Glutamatergic neuron (in vitro differentiated cells): ENCODE measurements around the gene LGMN. TPM values are rescaled to one million over a fixed set of nuclear protein-coding genes. Genes with fewer than 3 reads are reported as not detected.
"Not testable (repeated sequence)": the region's sequence is repeated elsewhere in the genome, so short reads cannot be mapped to it uniquely, and the experiment has no call there.

ENCODE experiments used
- DNase-seq: peaks from one replicate; pipeline ENCODE4 v3.0.0; 2022
- H3K27ac Mint-ChIP-seq: one replicate; pipeline ENCODE4 v1.8.0; 2020; ENCODE audit warnings: mild to moderate bottlenecking, mixed read lengths, inconsistent platforms; ENCODE audit not compliant: unreplicated experiment
- H3K27me3 Mint-ChIP-seq: one replicate; pipeline ENCODE4 v1.8.0; 2020; ENCODE audit warnings: mild to moderate bottlenecking, moderate library complexity, mixed read lengths, inconsistent platforms; ENCODE audit not compliant: unreplicated experiment
- H3K36me3 Mint-ChIP-seq: one replicate; pipeline ENCODE4 v1.8.0; 2020; ENCODE audit warnings: mild to moderate bottlenecking, mixed read lengths, inconsistent platforms; ENCODE audit not compliant: unreplicated experiment
- H3K4me1 Mint-ChIP-seq: one replicate; pipeline ENCODE4 v1.8.0; 2020; ENCODE audit warnings: mild to moderate bottlenecking, low read depth, mixed read lengths, inconsistent platforms; ENCODE audit not compliant: unreplicated experiment
- H3K4me3 Mint-ChIP-seq: one replicate; pipeline ENCODE4 v1.8.0; 2020; ENCODE audit warnings: mild to moderate bottlenecking, mixed read lengths, inconsistent platforms; ENCODE audit not compliant: unreplicated experiment
- H3K9me3 Mint-ChIP-seq: one replicate; pipeline ENCODE4 v1.8.0; 2020; ENCODE audit warnings: mild to moderate bottlenecking, moderate library complexity, mixed read lengths, inconsistent platforms; ENCODE audit not compliant: unreplicated experiment
- CTCF ChIP-seq: fragments of 200-600 bp; sonication (generic); IDR thresholded peaks from one replicate; pipeline ENCODE4 v1.5.0; 2021; ENCODE audit not compliant: partially characterized antibody, unreplicated experiment
- total RNA-seq: library from RNA; stranded (reverse); fragmentation: NEBNext Ultra II Directional; extraction: Animal tissue kit (Norgen Biotek cat#: 25700); gene quantifications from one replicate; pipeline ENCODE4 v1.2.1, GENCODE V29; 2021; ENCODE audit not compliant: unreplicated experiment

Gene LGMN
- total RNA-seq, 1 donor from 2014 or later, result 36.9 TPM

DNA sequence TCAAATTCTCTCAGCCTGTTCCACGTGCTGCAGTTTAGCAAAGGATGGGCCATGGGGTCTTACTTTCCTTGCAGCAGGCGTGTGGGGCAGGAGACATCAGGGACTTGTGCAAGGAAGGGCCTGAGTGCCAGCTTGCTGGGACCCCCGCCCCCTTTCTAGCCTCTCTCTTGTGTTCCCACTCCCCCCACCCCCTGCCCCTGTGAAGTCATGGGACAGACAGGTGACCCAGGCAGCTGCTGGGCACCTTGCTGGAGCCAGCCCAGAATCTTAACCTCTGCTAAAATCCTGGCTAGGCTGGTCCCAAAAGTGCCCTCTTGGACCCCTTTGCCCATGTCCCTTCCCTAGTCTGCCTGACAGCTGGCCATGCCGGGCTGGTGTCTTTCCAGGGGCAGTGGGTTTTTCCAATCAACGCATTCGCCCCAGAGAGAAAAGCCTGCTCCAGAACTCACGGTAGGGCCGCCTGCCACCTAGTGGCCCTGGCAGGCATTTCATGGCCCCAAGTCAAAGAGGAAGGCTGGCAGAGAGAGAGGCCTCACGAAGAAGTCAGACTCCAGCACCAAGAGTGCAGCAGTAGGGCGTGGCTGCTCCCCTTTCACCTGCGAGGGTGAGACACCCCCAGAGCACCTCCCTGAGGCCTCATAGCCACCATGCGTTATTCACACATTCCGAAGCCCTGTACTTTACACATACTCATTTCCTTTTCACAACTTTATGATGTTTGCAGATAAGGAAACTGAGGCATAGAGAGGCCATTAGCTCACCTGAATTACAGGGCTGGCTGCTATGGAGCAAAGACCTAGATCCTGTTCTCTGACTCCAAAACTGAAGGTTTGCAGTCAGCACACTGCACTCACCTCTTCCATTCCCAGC lies 67.4 kb downstream of the LGMN start:
- Mint-ChIP-seq H3K9me3 (no peaks in the 10 kb centered on the region), H3K4me3 (no peak overlapping the region), H3K27me3 (no peaks in the 10 kb centered on the region), H3K4me1 (no peaks in the 10 kb centered on the region), H3K36me3 (no peaks in the 10 kb centered on the region), H3K27ac (no peak overlapping the region)
- DNase-seq, result peak; percentile 83
- TF ChIP-seq CTCF, result peak; percentile 96

DNA sequence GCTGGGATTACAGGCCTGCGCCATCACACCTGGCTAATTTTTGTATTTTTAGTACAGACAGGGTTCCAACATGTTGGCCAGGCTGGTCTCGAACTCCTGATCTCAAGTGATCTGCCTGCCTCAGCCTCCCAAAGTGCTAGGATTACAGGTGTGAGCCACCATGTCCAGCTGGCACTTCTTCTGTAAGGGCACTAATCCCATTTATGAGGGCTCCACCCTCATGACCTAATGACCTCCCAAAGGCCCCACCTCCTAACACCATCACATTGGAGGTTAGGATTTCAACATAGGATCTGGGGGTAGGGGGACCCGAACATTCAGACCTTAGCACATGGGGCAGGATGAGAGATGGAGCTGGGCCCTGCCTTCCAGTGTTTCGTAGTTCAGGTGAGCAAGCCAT lies 68.1 kb downstream of the LGMN start:
- H3K4me3 Mint-ChIP-seq, H3K27me3 Mint-ChIP-seq, H3K9me3 Mint-ChIP-seq, DNase-seq, H3K36me3 Mint-ChIP-seq, H3K27ac Mint-ChIP-seq, H3K4me1 Mint-ChIP-seq: not testable (repeated sequence)

GRCh38 chr14:92679246-92679645 lies 69.2 kb downstream of the LGMN start:
- no peak for DNase-seq
- Mint-ChIP-seq H3K27me3 (peaks cover 2% of the 10 kb centered on the region), H3K4me1 (no peaks in the 10 kb centered on the region), H3K4me3 (no peak overlapping the region), H3K36me3 (no peaks in the 10 kb centered on the region), H3K9me3 (no peaks in the 10 kb centered on the region), H3K27ac (no peak overlapping the region)
- TF ChIP-seq CTCF, result no peak

- Mint-ChIP-seq H3K9me3 (no peaks in the 10 kb centered on the region), H3K27ac (no peak overlapping the region), H3K36me3 (no peaks in the 10 kb centered on the region), H3K27me3 (peaks cover 2% of the 10 kb centered on the region), H3K4me1 (no peaks in the 10 kb centered on the region), H3K4me3 (no peak overlapping the region)
- no peak for DNase-seq
- TF ChIP-seq CTCF, result no peak
Measured at GRCh38 chr14:92678766-92679165, 69.7 kb downstream of the LGMN start.

- Mint-ChIP-seq H3K27me3 (peaks cover 2% of the 10 kb centered on the region), H3K27ac (no peak overlapping the region), H3K4me1 (no peaks in the 10 kb centered on the region), H3K36me3 (no peaks in the 10 kb centered on the region), H3K9me3 (no peaks in the 10 kb centered on the region), H3K4me3 (no peak overlapping the region)
- DNase-seq, result no peak
- TF ChIP-seq CTCF, result no peak
Measured at GRCh38 chr14:92677955-92678354, 70.5 kb downstream of the LGMN start.
